HG03439 (cell line): ENCODE measurements around the gene VPS39.

Experiments
- ATAC-seq: cut with Tn5 transposase; IDR thresholded peaks from one replicate; pipeline ENCODE4 v1.9.1; 2021; ENCODE audit warnings: mild to moderate bottlenecking, moderate library complexity; ENCODE audit not compliant: unreplicated experiment

Gene VPS39

GRCh38 chr15:42145546-42146455, 62.3 kb downstream of the VPS39 start:
- ATAC-seq = no peak

DNA sequence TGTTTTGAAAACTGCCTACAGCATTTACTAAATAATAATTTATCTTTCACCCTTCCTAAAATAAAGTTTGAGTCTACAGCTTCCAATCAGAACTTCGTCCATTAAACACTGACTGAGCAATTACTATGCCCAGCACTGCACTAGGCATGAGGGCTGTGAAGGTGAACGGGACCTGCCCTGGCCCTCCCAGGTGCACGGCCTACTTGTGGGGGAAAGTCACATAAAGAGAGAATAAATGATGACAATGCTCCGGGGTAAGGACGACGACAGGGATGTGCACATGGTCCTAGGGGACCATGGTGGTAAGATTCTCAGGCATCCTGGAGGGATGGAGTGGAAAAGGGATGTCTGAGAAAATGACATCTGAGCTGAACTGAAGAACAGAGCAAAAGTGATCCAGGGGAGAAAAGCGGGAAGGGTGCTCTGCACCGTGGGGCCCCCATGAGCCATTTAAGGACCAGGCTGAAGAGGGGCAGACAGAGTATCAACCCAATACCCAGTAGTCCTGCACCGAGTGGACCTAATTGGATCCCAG, 63.2 kb downstream of the VPS39 start:
- ATAC-seq = no peak

DNA sequence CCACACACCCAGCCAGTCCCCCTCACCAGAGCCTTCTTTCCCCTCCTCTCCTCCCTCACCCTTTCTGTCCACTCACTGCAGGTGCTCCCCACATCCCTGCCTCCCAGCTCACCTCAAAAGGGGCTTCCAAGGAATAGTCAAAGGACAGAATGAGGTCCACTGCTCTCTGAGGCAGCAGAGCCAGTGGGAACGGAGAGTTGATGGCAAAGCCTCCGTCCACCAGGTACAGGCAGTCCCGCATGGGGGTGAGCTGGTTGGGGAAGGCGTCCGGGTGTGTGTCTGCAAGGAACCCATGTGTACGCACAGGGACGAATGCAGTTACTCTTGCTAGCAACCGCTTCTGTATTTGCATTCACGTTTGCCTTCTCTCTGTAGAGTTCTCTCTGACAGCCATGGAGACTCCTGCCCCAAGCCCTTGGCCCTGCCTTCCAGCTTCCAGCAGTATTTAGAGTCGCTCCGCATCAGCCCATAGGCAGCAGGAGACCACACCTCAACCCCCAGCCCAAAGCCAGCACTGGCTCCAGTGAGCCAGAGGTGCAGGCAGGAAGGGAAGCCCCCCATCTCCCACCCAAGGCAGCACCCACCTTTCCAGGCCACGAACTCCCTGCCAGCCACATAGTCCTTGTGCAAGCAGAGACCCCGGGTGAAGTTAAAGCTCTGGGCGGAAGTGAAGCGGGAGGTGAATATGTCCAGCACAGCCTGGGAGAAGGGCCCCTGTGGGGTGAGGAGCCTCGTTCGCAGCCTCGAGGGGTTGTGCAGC, 64.1 kb downstream of the VPS39 start:
- no peak for ATAC-seq

DNA sequence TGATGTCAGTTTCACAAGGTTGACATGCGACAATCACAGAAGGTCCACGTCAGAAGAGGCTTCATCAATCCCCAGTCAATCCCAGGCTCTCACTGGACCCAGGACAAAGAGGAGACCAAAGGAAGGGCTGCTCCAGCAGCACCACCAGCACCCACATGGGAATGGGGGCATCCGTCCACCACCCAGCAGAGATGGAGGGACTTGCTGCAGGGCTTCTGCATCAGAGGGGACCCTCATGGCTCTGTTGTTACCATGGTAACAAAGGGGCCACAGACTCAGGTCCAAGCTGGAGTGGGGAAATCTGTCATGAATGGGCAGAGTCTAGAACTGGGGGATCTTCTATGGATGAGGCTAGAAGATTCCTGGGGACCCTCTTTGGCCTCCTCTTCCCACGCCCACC, 64.7 kb downstream of the VPS39 start:
- no peak for ATAC-seq

DNA sequence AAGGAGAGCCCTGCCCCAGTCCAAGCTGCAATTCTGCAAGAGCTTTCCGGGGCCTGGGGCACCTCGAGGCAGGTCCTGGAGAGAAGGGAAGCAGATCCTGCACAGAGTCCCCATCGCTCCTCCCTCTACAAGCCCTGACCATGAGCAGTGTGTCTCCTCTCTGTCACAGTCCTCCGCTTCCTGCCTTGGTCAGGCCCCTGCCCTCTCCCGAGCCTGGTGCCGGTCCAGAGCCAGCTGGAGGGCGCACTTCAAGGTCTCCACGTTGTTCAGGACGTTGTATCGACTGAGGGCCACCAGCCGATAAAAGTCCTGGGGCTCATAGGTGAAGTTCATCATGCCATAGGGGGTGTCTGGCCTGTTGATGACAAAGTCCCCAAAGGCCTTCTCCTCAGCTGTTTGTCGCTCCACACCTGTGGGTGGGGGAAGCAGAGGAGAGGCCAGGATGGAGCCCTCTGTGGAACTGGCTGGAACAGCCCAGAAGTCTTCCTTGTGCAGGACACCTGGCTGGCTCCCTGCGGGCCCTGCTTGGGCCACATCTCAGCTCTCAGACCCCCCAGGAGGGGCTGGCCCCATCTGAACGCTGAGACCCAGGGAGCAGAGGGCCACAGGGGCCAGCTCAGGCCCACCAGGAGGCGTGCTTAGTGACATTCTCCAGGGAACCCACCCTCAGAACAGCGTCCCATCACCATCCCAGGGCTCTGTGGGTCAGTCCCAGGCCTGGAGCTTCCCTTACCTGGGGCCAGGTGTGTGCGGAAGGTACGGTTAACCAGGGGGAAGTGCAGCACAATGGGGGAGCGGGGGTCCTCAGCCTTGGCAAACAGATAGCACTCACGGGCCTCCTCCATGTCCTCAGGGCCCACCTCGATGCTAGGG, 66.1 kb downstream of the VPS39 start:
- no peak for ATAC-seq

DNA sequence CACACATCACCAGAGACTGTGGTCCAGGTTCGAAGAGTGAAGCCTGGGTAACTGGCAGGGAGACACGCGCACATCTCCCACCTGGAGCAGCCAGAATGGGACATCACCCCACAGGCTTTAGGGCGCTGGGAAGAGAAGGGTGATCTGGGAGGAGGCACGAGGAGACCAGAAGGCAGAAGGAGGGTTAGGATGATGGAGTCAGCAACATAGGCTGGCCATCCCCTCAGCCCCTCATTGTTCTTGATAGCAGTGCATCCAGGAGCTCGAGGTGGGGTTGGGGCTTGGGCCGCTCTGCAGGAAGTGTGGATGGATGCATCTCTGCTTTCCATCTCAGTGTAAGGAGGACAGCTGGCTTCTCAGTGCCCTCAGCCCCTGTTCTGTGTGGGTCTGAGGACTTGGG, 66.9 kb downstream of the VPS39 start:
- no peak for ATAC-seq

GRCh38 chr15:42140383-42141070, 67.6 kb downstream of the VPS39 start:
- ATAC-seq = no peak

DNA sequence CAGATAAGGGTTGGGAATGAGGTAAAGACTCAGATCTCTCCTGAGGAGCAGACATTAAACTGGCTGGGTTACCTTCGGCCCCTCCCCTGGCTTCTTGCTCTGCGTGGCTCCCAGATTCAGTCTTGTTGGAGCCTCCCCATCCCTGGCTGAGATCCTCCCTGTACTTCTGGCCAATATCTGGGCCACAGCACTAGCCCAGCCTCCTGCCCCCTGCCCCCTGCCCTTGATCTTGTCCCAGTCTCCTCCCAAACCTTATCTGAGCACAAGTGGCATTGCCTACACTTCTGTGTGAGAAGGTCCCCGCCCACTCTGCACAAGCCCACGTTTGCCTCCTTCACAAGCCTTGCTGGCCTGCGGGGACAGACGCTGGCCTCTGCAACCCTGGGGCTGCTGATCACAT, 68.5 kb downstream of the VPS39 start:
- no peak for ATAC-seq

DNA sequence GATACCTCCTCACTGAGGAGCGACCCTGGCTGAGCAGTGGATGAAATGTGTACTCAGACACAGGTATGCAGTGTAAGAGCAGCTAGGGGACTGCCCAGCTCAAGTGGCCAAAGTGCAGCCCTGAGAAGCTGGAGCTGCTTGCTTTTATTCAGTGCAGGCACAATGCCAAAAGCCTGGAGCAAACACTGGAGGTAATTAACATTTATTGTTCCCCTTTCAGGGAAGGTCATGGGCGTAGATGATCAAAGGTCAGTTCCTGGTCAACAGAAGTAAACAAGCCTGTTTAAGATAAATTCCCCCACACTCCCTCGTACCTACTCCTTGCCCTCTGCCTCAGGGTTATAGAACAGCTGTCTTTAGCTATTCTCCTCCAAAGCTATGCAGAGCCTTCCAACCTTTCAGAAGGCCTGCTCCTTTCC, 69.1 kb downstream of the VPS39 start:
- ATAC-seq = no peak

DNA sequence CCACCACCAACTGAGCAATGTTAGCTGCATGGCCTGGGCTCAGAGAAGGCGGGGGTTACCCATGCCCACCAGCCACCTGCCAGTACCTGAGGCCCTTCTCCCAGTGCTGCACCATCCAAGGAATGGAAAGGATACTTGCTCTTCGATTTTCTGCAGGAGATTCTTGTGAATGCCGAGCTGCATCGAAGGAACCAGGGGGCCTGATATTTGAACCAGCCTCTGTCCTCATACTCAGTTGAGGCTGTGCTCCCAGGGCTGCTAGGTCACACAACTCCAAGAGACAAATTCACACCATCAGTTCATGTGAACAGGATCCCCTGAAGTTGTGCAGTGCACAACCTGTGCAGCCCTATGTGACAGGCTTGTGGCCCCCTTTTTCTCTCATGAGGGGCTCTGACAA, 69.7 kb downstream of the VPS39 start:
- no peak for ATAC-seq

GRCh38 chr15:42137461-42138261, 70.4 kb downstream of the VPS39 start:
- no peak for ATAC-seq

GRCh38 chr15:42136513-42136912, 71.6 kb downstream of the VPS39 start:
- no peak for ATAC-seq

GRCh38 chr15:42135351-42135750, 72.8 kb downstream of the VPS39 start:
- no peak for ATAC-seq

GRCh38 chr15:42134617-42135245, 73.4 kb downstream of the VPS39 start:
- no peak for ATAC-seq

DNA sequence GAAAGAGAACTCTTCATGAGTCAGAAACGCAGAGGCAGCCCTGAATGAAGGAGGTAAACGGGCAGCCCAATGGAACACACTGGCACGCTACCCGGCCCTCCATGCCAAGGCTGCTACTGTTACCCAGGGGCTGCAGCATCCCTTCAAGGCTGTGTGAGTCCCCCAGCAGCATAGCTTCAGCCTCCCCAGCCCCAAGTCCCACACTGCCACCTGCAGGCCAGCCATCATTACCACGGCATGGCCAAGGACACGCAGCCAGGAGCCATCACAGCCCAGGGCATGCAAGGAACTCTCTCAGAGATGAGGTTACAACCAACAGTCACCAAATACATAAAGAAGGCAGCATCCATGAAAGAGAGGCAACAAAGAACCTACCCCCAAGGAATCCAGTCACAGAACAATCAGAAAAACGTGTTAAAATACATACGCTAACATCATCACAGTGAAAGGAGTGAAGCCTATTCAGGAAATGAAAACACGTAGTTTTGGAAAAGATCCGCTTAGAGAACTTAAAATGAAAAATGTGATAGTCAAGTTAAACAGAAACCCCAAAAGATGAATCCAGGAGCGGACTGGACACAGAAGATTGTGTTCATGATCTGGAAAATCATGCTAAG, 74.1 kb downstream of the VPS39 start:
- no peak for ATAC-seq

- ATAC-seq = no peak
Measured at GRCh38 chr15:42133356-42133755, 74.7 kb downstream of the VPS39 start.

- no peak for ATAC-seq
Measured at GRCh38 chr15:42131826-42132806, 76.0 kb downstream of the VPS39 start.
